WTC11 (cell line): ENCODE results near the gene TCAF1. TPM values are rescaled to one million over a fixed set of nuclear protein-coding genes. Genes with fewer than 3 reads are reported as not detected.

ENCODE experiments used
- ATAC-seq: fragments of 200-7000 bp; cut with Tn5 transposase; 2 replicates; pipeline ENCODE4 v1.10.0; 2021; ENCODE audit warnings: mild to moderate bottlenecking, moderate library complexity
- CTCF ChIA-PET: fragments of 300-600 bp; sonication (Branson Sonifier 250); formaldehyde crosslinking; loops from one replicate; lab custom pipeline; 2021; ENCODE audit warnings: antibody characterized with exemption; lab: Charles Lee
- POLR2A ChIA-PET: fragments of 350-600 bp; sonication (Branson Sonifier 250); formaldehyde crosslinking; loops from one replicate; lab custom pipeline; 2021; ENCODE audit warnings: antibody characterized with exemption; lab: Charles Lee
- DNase-seq: peaks from one replicate; pipeline ENCODE4 v3.0.0; 2021; ENCODE audit warnings: low spot score
- H3K27ac Mint-ChIP-seq: 2 replicates; pipeline ENCODE4 v1.8.0; 2021; ENCODE audit warnings: mixed read lengths
- H3K27me3 Mint-ChIP-seq: 2 replicates; pipeline ENCODE4 v1.8.0; 2021; ENCODE audit warnings: low read depth, mild to moderate bottlenecking, moderate library complexity, mixed read lengths
- H3K36me3 Mint-ChIP-seq: 2 replicates; pipeline ENCODE4 v1.8.0; 2021; ENCODE audit warnings: mixed read lengths
- H3K4me1 Mint-ChIP-seq: 2 replicates; pipeline ENCODE4 v1.8.0; 2022; ENCODE audit warnings: mixed read lengths
- H3K4me3 Mint-ChIP-seq: 2 replicates; pipeline ENCODE4 v1.8.0; 2021; ENCODE audit warnings: mild to moderate bottlenecking, moderate library complexity, mixed read lengths
- H3K9me3 Mint-ChIP-seq: 2 replicates; pipeline ENCODE4 v1.8.0; 2021; ENCODE audit warnings: mixed read lengths
- AR ChIP-seq: fragments of 250-450 bp; sonication (Bioruptor Pico); IDR thresholded peaks from 2 replicates; pipeline ENCODE4 v1.9.0; 2021; ENCODE audit warnings: mild to moderate bottlenecking
- CDX4 ChIP-seq: fragments of 250-450 bp; sonication (Bioruptor Pico); IDR thresholded peaks from 2 replicates; pipeline ENCODE4 v1.9.0; 2021; ENCODE audit warnings: moderate library complexity, mild to moderate bottlenecking, inconsistent platforms, borderline replicate concordance
- CREM ChIP-seq: sonication (generic); formaldehyde crosslinking; IDR thresholded peaks from 2 replicates; pipeline ENCODE4 v1.8.1; 2022; ENCODE audit warnings: mild to moderate bottlenecking, missing genetic modification reagents, moderate library complexity
- FOXJ3 ChIP-seq: sonication (generic); formaldehyde crosslinking; IDR thresholded peaks from 2 replicates; pipeline ENCODE4 v1.9.0; 2021; ENCODE audit warnings: missing genetic modification reagents, mild to moderate bottlenecking, borderline replicate concordance
- MYBL2 ChIP-seq: sonication (generic); formaldehyde crosslinking; IDR thresholded peaks from 2 replicates; pipeline ENCODE4 v1.8.1; 2023; ENCODE audit warnings: mild to moderate bottlenecking, moderate library complexity, missing genetic modification reagents
- NR1H2 ChIP-seq: sonication (generic); formaldehyde crosslinking; IDR thresholded peaks from 2 replicates; pipeline ENCODE4 v1.9.0; 2021; ENCODE audit warnings: mild to moderate bottlenecking, moderate library complexity, missing genetic modification reagents
- NR3C1 ChIP-seq: sonication (generic); formaldehyde crosslinking; conservative IDR thresholded peaks from 2 replicates; pipeline ENCODE4 v1.8.1; 2023; ENCODE audit warnings: low read depth, mild to moderate bottlenecking, missing genetic modification reagents
- TP53 ChIP-seq: sonication (generic); formaldehyde crosslinking; IDR thresholded peaks from 2 replicates; pipeline ENCODE4 v1.8.1; 2023; ENCODE audit warnings: mild to moderate bottlenecking, missing genetic modification reagents
- ZNF263 ChIP-seq: sonication (generic); formaldehyde crosslinking; IDR thresholded peaks from 2 replicates; pipeline ENCODE4 v1.8.1; 2022; ENCODE audit warnings: low read depth, mild to moderate bottlenecking, moderate library complexity, missing genetic modification reagents
- ZNF281 ChIP-seq: sonication (generic); formaldehyde crosslinking; IDR thresholded peaks from 2 replicates; pipeline ENCODE4 v1.8.0; 2023; ENCODE audit warnings: mild to moderate bottlenecking, missing genetic modification reagents
- ZSCAN18 ChIP-seq: fragments of 250-450 bp; sonication (Bioruptor Pico); IDR thresholded peaks from 2 replicates; pipeline ENCODE4 v2.1.2; 2022; ENCODE audit warnings: mild to moderate bottlenecking, moderate library complexity
- total RNA-seq: library from RNA; stranded (reverse); gene quantifications from 3 replicates; pipeline ENCODE4 v1.2.3, GENCODE V29; 2021
- TF ChIP-seq, protein P1 (sequence below): fragments of 200-600 bp; IDR thresholded peaks from 2 replicates; pipeline ENCODE4 v1.8.0; 2022; ENCODE audit warnings: antibody characterized with exemption

TCAF1 gene
- total RNA-seq, 1 experiment from 2014 or later, result 52.7 TPM

DNA sequence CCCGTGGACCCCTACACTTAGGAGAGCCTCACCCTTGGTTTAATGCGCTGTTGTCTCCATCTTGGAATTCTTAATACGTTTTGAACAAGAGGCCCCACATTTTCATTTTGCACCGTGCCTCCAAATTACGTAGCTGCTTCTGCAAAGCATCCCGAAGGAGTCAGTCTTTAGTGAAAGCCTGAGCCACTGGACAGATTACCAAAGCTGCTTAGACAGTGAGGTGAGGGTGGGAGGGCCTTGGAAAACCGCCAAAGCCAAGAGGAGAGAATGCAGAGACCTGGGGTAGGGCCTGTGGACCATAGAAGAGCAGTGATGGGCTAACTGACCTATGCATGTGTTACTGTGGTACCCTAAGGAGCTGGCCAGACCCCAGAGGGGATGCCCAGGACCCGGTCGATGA is 4.2 kb upstream of the TCAF1 start:
- POLR2A ChIA-PET, result interaction anchor here (0.6 kb wide), 1 partner anchor 1357 kb away, joined by 7 read pairs; no protein-coding TSS in a partner anchor
- CTCF ChIA-PET, result interaction anchor here (2.1 kb wide), 1 partner anchor 222 kb away, joined by 7 read pairs; no protein-coding TSS in a partner anchor
- no peak for ATAC-seq
- H3K27me3 Mint-ChIP-seq, result peaks cover 4% of the 10 kb centered on the region; the same call in 1 of the 2 replicates
- H3K36me3 Mint-ChIP-seq, result no peaks in the 10 kb centered on the region
- H3K4me3 Mint-ChIP-seq, result no peak overlapping the region
- H3K9me3 Mint-ChIP-seq, result peaks cover 5% of the 10 kb centered on the region; the same call in 1 of the 2 replicates
- H3K27ac Mint-ChIP-seq, result no peak overlapping the region
- peaks cover 51% of the 10 kb centered on the region for H3K4me1 Mint-ChIP-seq
- TF ChIP-seq ZNF281 (CRISPR knock-in tag), result no peak
- TF ChIP-seq TP53, result no peak
- no peak for TF ChIP-seq CREM (CRISPR knock-in tag)
- TF ChIP-seq ZNF263 (CRISPR knock-in tag), result no peak
- no peak for TF ChIP-seq NR1H2
- TF ChIP-seq AR (CRISPR knock-in tag), result no peak
- no peak for TF ChIP-seq CDX4 (CRISPR knock-in tag)
- TF ChIP-seq NR3C1, result no peak
- TF ChIP-seq, protein P1, sequence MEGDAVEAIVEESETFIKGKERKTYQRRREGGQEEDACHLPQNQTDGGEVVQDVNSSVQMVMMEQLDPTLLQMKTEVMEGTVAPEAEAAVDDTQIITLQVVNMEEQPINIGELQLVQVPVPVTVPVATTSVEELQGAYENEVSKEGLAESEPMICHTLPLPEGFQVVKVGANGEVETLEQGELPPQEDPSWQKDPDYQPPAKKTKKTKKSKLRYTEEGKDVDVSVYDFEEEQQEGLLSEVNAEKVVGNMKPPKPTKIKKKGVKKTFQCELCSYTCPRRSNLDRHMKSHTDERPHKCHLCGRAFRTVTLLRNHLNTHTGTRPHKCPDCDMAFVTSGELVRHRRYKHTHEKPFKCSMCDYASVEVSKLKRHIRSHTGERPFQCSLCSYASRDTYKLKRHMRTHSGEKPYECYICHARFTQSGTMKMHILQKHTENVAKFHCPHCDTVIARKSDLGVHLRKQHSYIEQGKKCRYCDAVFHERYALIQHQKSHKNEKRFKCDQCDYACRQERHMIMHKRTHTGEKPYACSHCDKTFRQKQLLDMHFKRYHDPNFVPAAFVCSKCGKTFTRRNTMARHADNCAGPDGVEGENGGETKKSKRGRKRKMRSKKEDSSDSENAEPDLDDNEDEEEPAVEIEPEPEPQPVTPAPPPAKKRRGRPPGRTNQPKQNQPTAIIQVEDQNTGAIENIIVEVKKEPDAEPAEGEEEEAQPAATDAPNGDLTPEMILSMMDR, result no peak
- TF ChIP-seq FOXJ3 (CRISPR knock-in tag), result no peak
- TF ChIP-seq ZSCAN18 (CRISPR knock-in tag), result no peak
- no peak for DNase-seq

- H3K4me1 Mint-ChIP-seq, result peaks cover 57% of the 10 kb centered on the region
- no peak for DNase-seq
Measured at GRCh38 chr7:143905509-143905908, 3.5 kb upstream of the TCAF1 start.

More at GRCh38 chr7:143905509-143905908, 3.5 kb upstream of the TCAF1 start:
- Mint-ChIP-seq H3K9me3 (peaks cover 5% of the 10 kb centered on the region; the same call in 1 of the 2 replicates), H3K27ac (no peak overlapping the region)
- CTCF ChIA-PET, result interaction anchor here (2.1 to 5.2 kb wide), 2 partner anchors 13 to 222 kb away, joined by 7 to 52 read pairs; no protein-coding TSS in a partner anchor
- ATAC-seq, result no peak
- TF ChIP-seq MYBL2 (CRISPR knock-in tag), result no peak
- TF ChIP-seq, all 79 proteins: peak for 0
- POLR2A ChIA-PET, result no interaction called here
- Mint-ChIP-seq H3K36me3 (no peaks in the 10 kb centered on the region), H3K4me3 (peak overlapping the region; percentile 6; the same call in 1 of the 2 replicates), H3K27me3 (peaks cover 4% of the 10 kb centered on the region; the same call in 1 of the 2 replicates)
